HG03095 (cell line): ENCODE measurements around the gene NRIP1.

Experiments
- ATAC-seq: cut with Tn5 transposase; IDR thresholded peaks from one replicate; pipeline ENCODE4 v1.9.1; 2021; ENCODE audit warnings: moderate library complexity; ENCODE audit not compliant: unreplicated experiment

The NRIP1 gene

GRCh38 chr21:14985306-14985705 lies 79.5 kb downstream of the NRIP1 start:
- ATAC-seq: no peak

- ATAC-seq: no peak
Measured at GRCh38 chr21:14982336-14982735, 82.5 kb downstream of the NRIP1 start.

GRCh38 chr21:14981246-14981645 lies 83.6 kb downstream of the NRIP1 start:
- no peak for ATAC-seq

GRCh38 chr21:14979264-14979663 lies 85.5 kb downstream of the NRIP1 start:
- ATAC-seq: no peak

GRCh38 chr21:14977814-14978213 lies 87.0 kb downstream of the NRIP1 start:
- ATAC-seq: no peak

GRCh38 chr21:14975136-14975919 lies 89.5 kb downstream of the NRIP1 start:
- ATAC-seq: no peak

GRCh38 chr21:14972678-14973077 lies 92.1 kb downstream of the NRIP1 start:
- no peak for ATAC-seq

- no peak for ATAC-seq
Measured at GRCh38 chr21:14968821-14969220, 96.0 kb downstream of the NRIP1 start.

- no peak for ATAC-seq
Measured at GRCh38 chr21:14968029-14968428, 96.8 kb downstream of the NRIP1 start.

GRCh38 chr21:14964621-14965020 lies 100.2 kb downstream of the NRIP1 start:
- no peak for ATAC-seq

- no peak for ATAC-seq
Measured at GRCh38 chr21:14962217-14962616, 102.6 kb downstream of the NRIP1 start.

GRCh38 chr21:14961502-14961901 lies 103.3 kb downstream of the NRIP1 start:
- no peak for ATAC-seq

- ATAC-seq: no peak
Measured at GRCh38 chr21:14959343-14959742, 105.5 kb downstream of the NRIP1 start.

- no peak for ATAC-seq
Measured at GRCh38 chr21:14957836-14958235, 107.0 kb downstream of the NRIP1 start.

GRCh38 chr21:14956807-14957206 lies 108.0 kb downstream of the NRIP1 start:
- ATAC-seq: no peak

GRCh38 chr21:14955936-14956520 lies 108.8 kb downstream of the NRIP1 start:
- ATAC-seq: no peak

- no peak for ATAC-seq
Measured at GRCh38 chr21:14952916-14953315, 111.9 kb downstream of the NRIP1 start.

- ATAC-seq: no peak
Measured at GRCh38 chr21:14949603-14950002, 115.2 kb downstream of the NRIP1 start.

- no peak for ATAC-seq
Measured at GRCh38 chr21:14947613-14948160, 117.1 kb downstream of the NRIP1 start.

- ATAC-seq: no peak
Measured at GRCh38 chr21:14945176-14945575, 119.6 kb downstream of the NRIP1 start.

- no peak for ATAC-seq
Measured at GRCh38 chr21:14943616-14944015, 121.2 kb downstream of the NRIP1 start.

- ATAC-seq: no peak
Measured at GRCh38 chr21:14942801-14943490, 121.9 kb downstream of the NRIP1 start.
